ENCODE data around the gene ARL8A. TPM values are rescaled to one million over a fixed set of nuclear protein-coding genes. Genes with fewer than 3 reads are reported as not detected.
A peak's percentile ranks its signal among the peaks of the same experiment; 100 is the strongest.

Gene ARL8A
- total RNA-seq, 4 donors from 2014 or later = 34.9 to 57.5 (median 43.6) TPM

DNA sequence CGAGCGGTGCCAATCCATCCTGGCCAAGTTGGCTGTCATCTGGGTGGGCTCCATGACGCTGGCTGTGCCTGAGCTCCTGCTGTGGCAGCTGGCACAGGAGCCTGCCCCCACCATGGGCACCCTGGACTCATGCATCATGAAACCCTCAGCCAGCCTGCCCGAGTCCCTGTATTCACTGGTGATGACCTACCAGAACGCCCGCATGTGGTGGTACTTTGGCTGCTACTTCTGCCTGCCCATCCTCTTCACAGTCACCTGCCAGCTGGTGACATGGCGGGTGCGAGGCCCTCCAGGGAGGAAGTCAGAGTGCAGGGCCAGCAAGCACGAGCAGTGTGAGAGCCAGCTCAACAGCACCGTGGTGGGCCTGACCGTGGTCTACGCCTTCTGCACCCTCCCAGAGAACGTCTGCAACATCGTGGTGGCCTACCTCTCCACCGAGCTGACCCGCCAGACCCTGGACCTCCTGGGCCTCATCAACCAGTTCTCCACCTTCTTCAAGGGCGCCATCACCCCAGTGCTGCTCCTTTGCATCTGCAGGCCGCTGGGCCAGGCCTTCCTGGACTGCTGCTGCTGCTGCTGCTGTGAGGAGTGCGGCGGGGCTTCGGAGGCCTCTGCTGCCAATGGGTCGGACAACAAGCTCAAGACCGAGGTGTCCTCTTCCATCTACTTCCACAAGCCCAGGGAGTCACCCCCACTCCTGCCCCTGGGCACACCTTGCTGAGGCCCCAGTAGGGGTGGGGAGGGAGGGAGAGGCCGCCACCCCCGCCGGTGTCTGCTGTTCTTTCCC is 16.5 kb downstream of the ARL8A start:
- TF ChIP-seq POLR2A (IDR thresholded peaks at IDR 0.05) (no peak), CTCF (IDR thresholded peaks at IDR 0.05) (no peak), POLR2AphosphoS5 (IDR thresholded peaks at IDR 0.05) (no peak), EP300 (IDR thresholded peaks at IDR 0.05) (no peak)
- no peak overlapping the region for H3K27ac ChIP-seq
- no peaks in the 10 kb centered on the region for H3K9me3 ChIP-seq
- WGBS, 2 donors (ENCODE audit: low coverage in 1 of 2) = 95 to 100% methylated on average over 1 to 7 of the region's 26 CpGs
- ATAC-seq = no peak
- no peak overlapping the region for H3K4me3 ChIP-seq
- H3K27me3 ChIP-seq = no peaks in the 10 kb centered on the region
- peaks cover 0 to 7% of the 10 kb centered on the region in 2 donors for H3K36me3 ChIP-seq
- H3K4me1 ChIP-seq = peaks cover 3 to 42% (median 20%) of the 10 kb centered on the region in 3 donors

DNA sequence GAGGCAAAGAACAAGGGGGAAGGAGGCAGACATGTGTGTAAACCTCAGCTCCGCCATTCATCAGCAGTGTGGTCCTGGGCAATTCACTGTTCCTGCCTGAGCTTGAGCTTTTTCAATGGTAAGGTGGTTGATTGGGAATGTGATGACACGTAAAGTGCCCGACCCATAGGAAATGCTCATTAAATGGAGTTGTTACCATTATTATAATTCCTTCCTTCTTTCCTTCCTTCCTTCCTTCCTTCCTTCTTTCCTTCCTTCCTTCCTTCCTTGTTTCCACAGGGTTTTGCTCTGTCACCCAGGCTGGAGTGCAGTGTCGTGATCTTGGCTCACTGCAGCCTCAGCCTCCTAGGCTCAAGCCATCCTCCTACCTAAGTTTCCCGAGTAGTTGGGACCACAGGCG is 17.5 kb downstream of the ARL8A start:
- ATAC-seq = no peak
- TF ChIP-seq POLR2AphosphoS5 (IDR thresholded peaks at IDR 0.05) (no peak), EP300 (IDR thresholded peaks at IDR 0.05) (no peak), CTCF (IDR thresholded peaks at IDR 0.05) (no peak), POLR2A (IDR thresholded peaks at IDR 0.05) (no peak)
- H3K36me3 ChIP-seq = no peaks in the 10 kb centered on the region
- H3K4me1 ChIP-seq = peaks cover 3 to 40% (median 11%) of the 10 kb centered on the region in 3 donors
- peak overlapping the region in 1 of 4 donors; percentile 34 for H3K27ac ChIP-seq
- H3K27me3 ChIP-seq = no peaks in the 10 kb centered on the region
- H3K9me3 ChIP-seq = no peaks in the 10 kb centered on the region
- no peak overlapping the region for H3K4me3 ChIP-seq
- WGBS, 2 donors (ENCODE audit: low coverage in 1 of 2) = 95% methylated on average over 3 of the region's 6 CpGs; no CpG with 5 or more reads in 1 of the 2 donors

- Histone ChIP-seq H3K4me3 (no peak overlapping the region), H3K27ac (peak overlapping the region in 1 of 4 donors; percentile 34), H3K27me3 (no peaks in the 10 kb centered on the region), H3K36me3 (no peaks in the 10 kb centered on the region), H3K9me3 (no peaks in the 10 kb centered on the region), H3K4me1 (peaks cover 0 to 34% (median 5%) of the 10 kb centered on the region in 3 donors)
- TF ChIP-seq CTCF (IDR thresholded peaks at IDR 0.05) (no peak), POLR2A (IDR thresholded peaks at IDR 0.05) (no peak)
- 60% methylated on average over 4 of the region's 9 CpGs; no CpG with 5 or more reads in 1 of the 2 donors for WGBS, 2 donors (ENCODE audit: low coverage in 1 of 2)
- ATAC-seq = no peak
These were observed 18.1 kb downstream of the ARL8A start for GRCh38 chr1:202126426-202126825.

DNA sequence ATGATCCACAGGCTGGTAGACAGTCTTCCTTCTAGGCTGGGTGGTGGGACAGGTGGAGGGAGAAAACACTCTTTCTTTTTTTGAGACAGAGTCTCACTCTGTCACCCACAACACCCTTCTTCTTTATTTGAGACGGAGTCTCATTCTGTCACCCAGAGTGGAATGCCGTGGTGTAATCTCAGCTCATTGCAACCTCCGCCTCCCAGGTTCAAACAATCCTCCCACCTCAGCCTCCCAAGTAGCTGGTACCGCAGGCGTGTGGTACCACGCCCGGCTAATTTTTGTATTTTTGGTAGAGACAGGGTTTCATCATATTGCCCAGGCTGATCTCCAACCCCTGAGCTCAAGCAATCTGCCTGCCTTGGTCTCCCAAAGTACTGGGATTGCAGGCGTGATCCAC is 18.9 kb downstream of the ARL8A start:
- ATAC-seq = no peak
- no peaks in the 10 kb centered on the region for H3K9me3 ChIP-seq
- no peaks in the 10 kb centered on the region for H3K36me3 ChIP-seq
- H3K4me3 ChIP-seq = no peak overlapping the region
- no peak overlapping the region for H3K27ac ChIP-seq
- WGBS, 2 donors (ENCODE audit: low coverage in 1 of 2) = 92 to 96% methylated on average over 2 to 5 of the region's 8 CpGs
- no peak for TF ChIP-seq POLR2A (IDR thresholded peaks at IDR 0.05)
- no peak for TF ChIP-seq POLR2AphosphoS5 (IDR thresholded peaks at IDR 0.05)
- no peak for TF ChIP-seq EP300 (IDR thresholded peaks at IDR 0.05)
- TF ChIP-seq CTCF (IDR thresholded peaks at IDR 0.05) = no peak
- peaks cover 0 to 26% (median 0%) of the 10 kb centered on the region in 3 donors for H3K4me1 ChIP-seq
- H3K27me3 ChIP-seq = no peaks in the 10 kb centered on the region

- Histone ChIP-seq H3K27me3 (no peaks in the 10 kb centered on the region), H3K36me3 (no peaks in the 10 kb centered on the region), H3K9me3 (no peaks in the 10 kb centered on the region), H3K4me1 (peaks cover 0 to 11% (median 0%) of the 10 kb centered on the region in 3 donors), H3K27ac (no peak overlapping the region), H3K4me3 (no peak overlapping the region)
- no peak for TF ChIP-seq POLR2AphosphoS5 (IDR thresholded peaks at IDR 0.05)
- TF ChIP-seq EP300 (IDR thresholded peaks at IDR 0.05) = no peak
- no peak for TF ChIP-seq CTCF (IDR thresholded peaks at IDR 0.05)
- TF ChIP-seq POLR2A (IDR thresholded peaks at IDR 0.05) = no peak
- WGBS, 2 donors (ENCODE audit: low coverage in 1 of 2) = 83% methylated on average over 4 of the region's 7 CpGs; no CpG with 5 or more reads in 1 of the 2 donors
- ATAC-seq = no peak
These were observed 20.4 kb downstream of the ARL8A start for GRCh38 chr1:202124142-202124541.
